ENCODE measurements around the gene PDE4D.

DNA sequence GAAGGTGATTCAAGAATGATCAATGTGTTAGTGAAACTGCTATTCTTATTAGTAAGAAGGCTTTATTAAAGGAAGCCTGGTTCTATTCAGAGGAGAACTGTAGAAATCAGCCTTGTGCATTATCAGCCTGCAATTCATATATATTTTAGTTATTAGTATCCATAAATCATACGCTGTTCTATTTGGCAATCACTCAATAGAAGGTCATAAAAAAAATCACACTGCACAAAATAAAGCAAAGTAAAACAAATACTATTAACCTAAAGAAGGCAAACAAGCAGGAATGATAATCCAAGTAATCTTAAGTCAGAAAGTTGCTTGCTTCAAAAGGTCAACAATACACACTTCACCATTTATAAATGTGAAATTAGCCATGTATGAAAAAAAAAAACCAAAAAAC, 138.1 kb downstream of the PDE4D start:
- TF ChIP-seq POLR2A (IDR thresholded peaks at IDR 0.05): no peak
- TF ChIP-seq, protein P1, sequence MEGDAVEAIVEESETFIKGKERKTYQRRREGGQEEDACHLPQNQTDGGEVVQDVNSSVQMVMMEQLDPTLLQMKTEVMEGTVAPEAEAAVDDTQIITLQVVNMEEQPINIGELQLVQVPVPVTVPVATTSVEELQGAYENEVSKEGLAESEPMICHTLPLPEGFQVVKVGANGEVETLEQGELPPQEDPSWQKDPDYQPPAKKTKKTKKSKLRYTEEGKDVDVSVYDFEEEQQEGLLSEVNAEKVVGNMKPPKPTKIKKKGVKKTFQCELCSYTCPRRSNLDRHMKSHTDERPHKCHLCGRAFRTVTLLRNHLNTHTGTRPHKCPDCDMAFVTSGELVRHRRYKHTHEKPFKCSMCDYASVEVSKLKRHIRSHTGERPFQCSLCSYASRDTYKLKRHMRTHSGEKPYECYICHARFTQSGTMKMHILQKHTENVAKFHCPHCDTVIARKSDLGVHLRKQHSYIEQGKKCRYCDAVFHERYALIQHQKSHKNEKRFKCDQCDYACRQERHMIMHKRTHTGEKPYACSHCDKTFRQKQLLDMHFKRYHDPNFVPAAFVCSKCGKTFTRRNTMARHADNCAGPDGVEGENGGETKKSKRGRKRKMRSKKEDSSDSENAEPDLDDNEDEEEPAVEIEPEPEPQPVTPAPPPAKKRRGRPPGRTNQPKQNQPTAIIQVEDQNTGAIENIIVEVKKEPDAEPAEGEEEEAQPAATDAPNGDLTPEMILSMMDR (IDR thresholded peaks at IDR 0.05): no peak
